Neural crest cell (in vitro differentiated cells): ENCODE data around the gene RABGAP1L. TPM values are rescaled to one million over a fixed set of nuclear protein-coding genes. Genes with fewer than 3 reads are reported as not detected.

Experiments
- DNase-seq: peaks from one replicate; pipeline ENCODE4 v3.0.0; 2021; ENCODE audit warnings: low read depth, mixed read lengths, low spot score
- H3K27ac Mint-ChIP-seq: one replicate; pipeline ENCODE4 v1.8.0; 2021; ENCODE audit warnings: mild to moderate bottlenecking, mixed read lengths; ENCODE audit not compliant: unreplicated experiment
- H3K27me3 Mint-ChIP-seq: 2 replicates; pipeline ENCODE4 v1.8.0; 2021; ENCODE audit warnings: low read depth, mild to moderate bottlenecking, mixed read lengths
- H3K36me3 Mint-ChIP-seq: 2 replicates; pipeline ENCODE4 v1.8.0; 2021; ENCODE audit warnings: low read depth, mild to moderate bottlenecking, mixed read lengths
- H3K4me1 Mint-ChIP-seq: 2 replicates; pipeline ENCODE4 v1.8.0; 2021; ENCODE audit warnings: mixed read lengths
- H3K4me3 Mint-ChIP-seq: one replicate; pipeline ENCODE4 v1.8.0; 2021; ENCODE audit warnings: mild to moderate bottlenecking, mixed read lengths
- H3K9me3 Mint-ChIP-seq: 2 replicates; pipeline ENCODE4 v1.8.0; 2021; ENCODE audit warnings: mixed read lengths
- CTCF ChIP-seq: fragments of 200-600 bp; sonication (generic); conservative IDR thresholded peaks from 2 replicates; pipeline ENCODE4 v1.5.0; 2021; ENCODE audit warnings: antibody characterized with exemption, mild to moderate bottlenecking
- total RNA-seq: library from RNA; stranded (reverse); gene quantifications from 2 replicates; pipeline ENCODE4 v1.2.1, GENCODE V29; 2021

RABGAP1L gene
- total RNA-seq, 1 donor from 2014 or later, result 25.6 TPM

GRCh38 chr1:174156437-174156836 is 2.9 kb upstream of the RABGAP1L start:
- Mint-ChIP-seq H3K27me3 (peaks cover 3% of the 10 kb centered on the region), H3K36me3 (no peaks in the 10 kb centered on the region), H3K27ac (no peak overlapping the region), H3K9me3 (no peaks in the 10 kb centered on the region), H3K4me1 (peaks cover 19% of the 10 kb centered on the region), H3K4me3 (no peak overlapping the region)
- DNase-seq, result no peak
- no peak for TF ChIP-seq CTCF

GRCh38 chr1:174157157-174157806 is 2.0 kb upstream of the RABGAP1L start:
- Mint-ChIP-seq H3K36me3 (no peaks in the 10 kb centered on the region), H3K4me3 (peak overlapping the region; percentile 88), H3K9me3 (no peaks in the 10 kb centered on the region), H3K27ac (no peak overlapping the region), H3K4me1 (peaks cover 19% of the 10 kb centered on the region), H3K27me3 (peaks cover 3% of the 10 kb centered on the region)
- no peak for DNase-seq
- TF ChIP-seq CTCF, result no peak

- H3K27ac Mint-ChIP-seq, result peak overlapping the region; percentile 0
- no peaks in the 10 kb centered on the region for H3K9me3 Mint-ChIP-seq
- TF ChIP-seq CTCF, result no peak
These were observed 511 bp upstream of the RABGAP1L start for GRCh38 chr1:174158767-174159251.

GRCh38 chr1:174160109-174160473 is 771 bp downstream of the RABGAP1L start:
- Mint-ChIP-seq H3K27ac (peak overlapping the region; percentile 97), H3K4me3 (peak overlapping the region; percentile 88), H3K9me3 (no peaks in the 10 kb centered on the region), H3K27me3 (peaks cover 3% of the 10 kb centered on the region), H3K4me1 (peaks cover 19% of the 10 kb centered on the region), H3K36me3 (no peaks in the 10 kb centered on the region)
- no peak for TF ChIP-seq CTCF
- DNase-seq, result peak; percentile 6

More at GRCh38 chr1:174158767-174159251, 511 bp upstream of the RABGAP1L start:
- H3K4me1 Mint-ChIP-seq, result peaks cover 19% of the 10 kb centered on the region
- no peak for DNase-seq
- H3K4me3 Mint-ChIP-seq, result peak overlapping the region; percentile 88
- H3K27me3 Mint-ChIP-seq, result peaks cover 3% of the 10 kb centered on the region
- no peaks in the 10 kb centered on the region for H3K36me3 Mint-ChIP-seq

- H3K27me3 Mint-ChIP-seq, result peaks cover 3% of the 10 kb centered on the region
- no peaks in the 10 kb centered on the region for H3K36me3 Mint-ChIP-seq
- no peaks in the 10 kb centered on the region for H3K9me3 Mint-ChIP-seq
- no peak overlapping the region for H3K27ac Mint-ChIP-seq
- no peak for TF ChIP-seq CTCF
- peaks cover 20% of the 10 kb centered on the region for H3K4me1 Mint-ChIP-seq
- no peak for DNase-seq
- H3K4me3 Mint-ChIP-seq, result peak overlapping the region; percentile 88
These were observed 1.3 kb downstream of the RABGAP1L start for GRCh38 chr1:174160603-174161002.
